ENCODE data around the gene RET.

The RET gene

GRCh38 chr10:43070121-43071085 lies 6.5 kb upstream of the RET start:
- no peak for DNase-seq (ENCODE audit: low spot score)
- TF ChIP-seq CTCF (IDR thresholded peaks at IDR 0.05; ENCODE audit: extremely low read depth, missing control alignments), result no peak

DNA sequence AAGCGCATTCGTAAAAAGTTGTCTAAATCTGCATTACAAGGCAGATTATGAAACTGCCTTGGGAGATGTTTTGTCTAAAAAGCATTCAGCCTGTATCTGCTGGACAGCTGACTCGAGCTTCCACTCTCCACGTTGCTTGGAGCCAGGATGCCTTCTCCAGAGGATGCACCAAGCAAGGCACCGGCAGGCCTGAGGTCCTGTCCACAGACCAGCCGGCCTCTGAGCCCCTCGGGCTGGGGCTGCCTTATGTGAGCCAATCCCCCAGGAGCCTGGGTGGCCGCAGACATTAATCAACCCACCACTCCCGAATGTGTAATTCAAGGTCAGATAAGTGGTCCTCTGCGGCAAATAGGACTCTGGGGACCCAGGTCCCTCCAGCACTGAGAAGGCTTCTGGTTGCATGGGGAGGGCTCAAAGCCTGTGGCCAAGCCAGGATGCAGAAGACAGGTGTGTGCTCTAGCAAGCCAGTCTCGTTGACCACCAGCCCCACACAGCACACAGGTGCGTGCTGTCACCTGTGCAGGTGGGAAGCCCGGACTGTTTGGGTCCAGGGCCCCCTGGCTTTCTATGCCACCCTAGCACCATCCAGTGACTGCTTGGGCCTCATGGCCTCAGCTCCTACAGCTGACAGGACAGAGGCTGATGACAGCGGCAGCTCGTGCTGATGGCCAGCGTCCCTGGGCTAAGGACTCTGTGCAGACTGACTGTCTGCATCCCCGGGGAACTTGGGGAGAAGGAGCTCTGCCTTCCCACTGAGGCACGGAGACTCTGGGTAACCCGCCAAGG lies 4.8 kb upstream of the RET start:
- no peak for DNase-seq (ENCODE audit: low spot score)
- no peak for TF ChIP-seq CTCF (IDR thresholded peaks at IDR 0.05; ENCODE audit: extremely low read depth, missing control alignments)

GRCh38 chr10:43073191-43073590 lies 3.7 kb upstream of the RET start:
- TF ChIP-seq CTCF (IDR thresholded peaks at IDR 0.05; ENCODE audit: extremely low read depth, missing control alignments), result no peak
- DNase-seq (ENCODE audit: low spot score), result no peak

DNA sequence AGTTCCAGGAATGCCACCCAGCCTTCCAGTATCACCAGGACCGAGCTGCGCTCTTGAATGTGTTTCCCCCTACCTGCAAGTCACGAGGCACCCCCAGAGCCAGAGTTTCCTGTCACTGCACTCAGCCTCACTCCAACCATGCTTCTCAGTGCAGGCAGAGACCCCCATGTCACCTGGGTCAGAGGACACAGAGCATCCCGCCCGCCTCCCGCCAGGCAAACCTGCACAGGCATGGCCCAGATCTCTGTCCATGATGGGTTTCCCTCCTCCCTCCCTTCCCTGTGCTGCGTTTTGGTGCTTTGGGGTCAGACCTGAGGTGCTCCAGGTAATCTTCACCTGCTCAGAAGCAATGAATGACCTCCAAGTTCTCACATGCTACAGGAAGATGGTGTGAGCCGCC lies 3.1 kb upstream of the RET start:
- no peak for TF ChIP-seq CTCF (IDR thresholded peaks at IDR 0.05; ENCODE audit: extremely low read depth, missing control alignments)
- no peak for DNase-seq (ENCODE audit: low spot score)

GRCh38 chr10:43074409-43074808 lies 2.5 kb upstream of the RET start:
- no peak for DNase-seq (ENCODE audit: low spot score)
- no peak for TF ChIP-seq CTCF (IDR thresholded peaks at IDR 0.05; ENCODE audit: extremely low read depth, missing control alignments)

DNA sequence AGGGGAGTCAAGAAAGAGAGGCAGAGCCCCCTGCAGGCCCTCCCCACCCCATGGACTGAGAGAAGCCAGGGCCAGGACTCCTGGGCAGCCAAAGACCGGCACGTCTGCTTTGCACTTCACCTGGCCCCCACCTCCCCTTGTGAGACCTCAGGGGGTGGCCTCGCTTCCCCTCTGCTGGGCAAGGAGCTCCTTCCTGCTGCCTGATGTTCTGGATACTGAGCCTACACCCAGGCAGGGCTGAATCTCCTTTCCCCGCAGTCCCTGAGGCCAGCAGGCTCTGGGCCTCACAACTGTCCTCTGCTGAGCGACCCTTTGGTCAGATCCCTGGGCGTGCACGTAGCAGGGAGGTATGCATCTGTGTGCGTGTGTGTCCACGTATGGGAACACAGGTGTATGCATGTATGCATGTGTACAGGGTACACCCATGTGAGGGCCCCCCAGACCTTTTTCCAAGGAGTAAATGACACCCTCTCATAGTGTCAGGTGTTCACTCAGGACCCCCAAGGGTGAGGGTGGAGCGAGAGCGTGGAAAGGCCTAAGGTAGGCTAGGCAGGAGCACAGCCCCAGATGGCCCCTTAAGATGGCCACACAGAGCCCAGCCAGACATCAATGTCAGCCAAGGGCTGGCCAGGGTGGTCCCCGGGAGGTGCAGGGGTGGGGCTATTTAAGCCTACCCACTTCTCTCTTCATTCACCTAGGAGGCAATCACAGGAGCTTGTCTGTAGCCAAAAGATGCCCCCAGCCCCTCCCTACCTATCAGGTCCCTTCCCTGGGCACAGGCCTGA lies 1.9 kb upstream of the RET start:
- TF ChIP-seq CTCF (IDR thresholded peaks at IDR 0.05; ENCODE audit: extremely low read depth, missing control alignments), result no peak
- no peak for DNase-seq (ENCODE audit: low spot score)

Measured in GM20000 (cell line).